Left ventricle myocardium superior (tissue), 1 donor: ENCODE data around the gene WSB2. TPM values are rescaled to one million over a fixed set of nuclear protein-coding genes. Genes with fewer than 3 reads are reported as not detected.

Experiments used
- ATAC-seq: fragments of 200-7000 bp; cut with Tn5 transposase; one replicate; pipeline ENCODE4 v1.9.1; 2020; ENCODE audit warnings: mild to moderate bottlenecking, moderate library complexity
- DNase-seq: peaks from one replicate; pipeline ENCODE4 v3.0.0-alpha.2; 2020
- intact Hi-C: fragments of 100-400 bp; cut with micrococcal nuclease; formaldehyde crosslinking; loops from one replicate; pipeline ENCODE4 v1.11.0; 2022
- total RNA-seq: library from RNA; stranded (reverse); fragmentation: NEBNext Ultra II Directional; extraction: Animal tissue kit (Norgen Biotek cat#: 25700); gene quantifications from one replicate; pipeline ENCODE4 v1.2.1, GENCODE V29; 2021
- donor health status: DM: no; HTN: yes; CAD: no; lungs with severe emphysema.

WSB2 gene
- total RNA-seq, 1 donor from 2014 or later, result 103 TPM

DNA sequence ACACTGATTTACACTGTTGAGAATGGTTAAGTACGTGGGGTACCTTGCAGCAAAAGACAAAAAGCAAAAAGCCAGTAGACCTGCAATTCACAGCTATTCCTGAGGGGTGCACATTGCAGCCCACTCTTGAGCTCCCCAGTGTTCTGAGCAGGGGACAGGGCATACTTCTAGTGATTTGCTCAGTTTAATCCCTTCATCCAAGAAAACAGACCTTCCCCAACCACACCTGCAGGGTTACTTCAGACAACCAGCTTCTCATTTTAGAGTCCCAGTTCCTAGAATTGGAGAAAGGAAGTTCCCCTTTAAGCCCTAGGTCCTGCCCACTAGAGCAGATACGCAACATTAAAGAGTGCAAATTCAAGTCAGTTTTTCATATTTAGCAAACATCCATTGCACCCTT, 3.6 kb upstream of the WSB2 start:
- intact Hi-C loops, result no loop called here
- ATAC-seq (no peak), DNase-seq (no peak)

DNA sequence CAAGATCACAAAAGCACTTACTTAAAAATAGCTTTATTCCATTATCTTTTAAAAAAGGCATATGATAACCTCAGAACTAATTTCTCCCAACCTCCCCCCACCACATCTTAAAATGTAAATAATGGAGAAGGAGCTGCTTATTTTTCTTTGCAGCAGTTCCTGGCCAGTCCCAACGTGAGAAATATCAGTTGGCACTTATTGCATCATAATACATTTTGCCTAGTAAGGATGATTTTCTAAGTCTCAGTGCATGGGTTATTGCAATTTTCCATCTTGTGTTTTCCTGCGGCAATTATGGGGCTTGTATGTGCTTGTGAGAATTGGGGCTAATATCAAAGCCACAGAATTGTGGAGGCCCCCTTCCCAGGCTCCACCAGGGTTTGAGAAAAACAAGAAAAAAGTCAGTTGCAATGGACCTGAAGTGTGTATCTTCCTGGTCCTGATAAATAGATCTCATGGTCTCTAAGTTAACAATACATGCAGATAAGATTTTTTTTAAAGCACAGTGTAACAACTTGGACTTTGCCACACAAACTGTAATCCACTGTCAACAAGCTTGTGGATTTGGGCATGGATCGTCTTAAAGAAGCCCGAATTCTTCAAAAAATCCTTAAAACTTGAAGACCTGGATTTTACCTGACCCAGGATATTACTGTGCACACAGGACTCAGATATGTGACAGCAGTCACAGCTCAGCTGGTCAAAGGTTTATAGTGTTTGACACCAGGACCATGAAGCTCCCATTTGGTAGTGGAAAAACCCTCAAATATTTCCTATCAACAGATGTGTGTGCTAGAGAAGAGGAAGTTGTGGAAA, 2.8 kb upstream of the WSB2 start:
- intact Hi-C loops, result no loop called here
- ATAC-seq (no peak), DNase-seq (no peak)

DNA sequence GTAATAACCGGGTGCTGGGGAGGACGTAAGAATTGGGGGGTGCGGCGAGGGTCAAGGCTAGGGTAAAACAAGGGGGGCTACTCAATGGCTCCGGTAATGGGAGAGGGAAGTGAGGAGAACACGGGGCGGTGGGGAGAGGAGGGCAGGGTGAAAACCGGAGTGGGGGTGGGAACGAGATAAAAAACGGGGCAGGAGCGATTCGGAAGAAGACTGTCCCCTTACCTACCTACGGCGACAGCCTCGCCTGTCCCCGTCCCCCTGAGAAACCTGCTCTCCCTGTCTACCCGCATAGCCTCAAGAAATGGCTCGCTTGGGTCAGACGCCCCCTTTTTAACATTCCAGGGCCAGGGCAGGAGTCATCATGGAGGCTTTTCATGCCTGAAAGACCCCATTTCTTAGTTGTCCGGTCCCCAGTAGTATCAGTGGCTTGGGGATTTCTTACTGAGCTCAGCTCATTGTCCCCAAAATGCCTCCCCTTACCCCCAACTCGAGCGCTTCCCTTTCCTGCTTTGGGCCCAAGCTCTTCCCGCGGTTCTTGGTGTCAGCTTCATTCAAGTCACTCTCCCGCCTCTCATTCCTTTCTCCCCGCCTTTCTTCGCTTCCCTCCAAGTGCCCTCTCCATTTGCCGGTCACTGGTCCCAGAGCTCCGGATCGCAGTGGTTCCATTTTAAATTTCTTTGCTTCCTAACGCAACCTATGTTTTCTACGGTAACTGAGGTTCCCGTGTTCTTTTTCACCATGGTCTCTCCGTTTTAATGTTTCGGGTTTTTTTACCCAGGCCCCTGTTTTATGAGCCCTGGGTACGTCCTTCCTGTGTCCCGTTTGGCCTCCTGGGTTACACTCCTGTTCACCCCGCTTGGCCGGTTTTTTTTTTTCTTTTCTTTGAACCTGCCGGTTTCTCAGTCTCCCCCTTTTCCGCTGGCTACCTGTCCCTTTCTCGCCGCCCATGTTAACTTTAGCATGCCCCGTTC, 1.2 kb upstream of the WSB2 start:
- DNase-seq (no peak), ATAC-seq (peak; percentile 50)
- intact Hi-C loops, result no loop called here

DNA sequence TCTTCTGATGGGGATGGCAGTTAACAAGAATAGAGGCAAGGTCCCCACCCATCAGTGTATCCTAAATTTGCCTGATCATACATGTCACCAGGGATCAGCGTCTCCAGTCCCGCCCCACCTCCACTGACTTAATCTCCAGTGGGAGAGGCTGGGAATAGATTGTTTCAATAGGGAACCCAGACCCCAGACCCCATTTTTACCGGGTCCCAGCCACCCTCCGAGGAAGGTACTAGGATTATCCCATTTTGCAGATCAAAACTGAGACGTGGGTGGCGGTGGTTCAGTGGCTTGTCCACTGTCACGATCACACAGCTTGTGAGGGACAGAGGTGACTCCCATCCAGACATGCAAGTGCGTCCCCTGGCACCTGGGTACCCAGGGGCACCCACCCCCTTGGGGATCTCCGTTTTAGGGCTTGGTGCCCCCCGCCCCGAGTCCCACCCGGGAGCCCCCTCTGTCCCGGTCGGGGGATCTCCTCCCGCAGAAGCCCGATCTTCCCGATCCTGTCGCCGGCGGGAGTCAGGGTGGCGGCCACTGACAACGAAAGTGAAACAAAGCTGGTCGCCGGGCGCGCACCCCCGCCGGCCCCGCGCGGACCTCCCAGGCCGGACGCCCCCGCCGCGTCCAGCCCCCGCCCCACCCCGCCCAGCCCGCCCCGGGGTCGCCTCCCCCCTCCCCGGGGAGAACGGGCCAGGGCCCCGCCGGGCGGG, 523 bp downstream of the WSB2 start:
- intact Hi-C loops, result no loop called here
- DNase-seq, result peak; percentile 79
- ATAC-seq, result peak; percentile 50

DNA sequence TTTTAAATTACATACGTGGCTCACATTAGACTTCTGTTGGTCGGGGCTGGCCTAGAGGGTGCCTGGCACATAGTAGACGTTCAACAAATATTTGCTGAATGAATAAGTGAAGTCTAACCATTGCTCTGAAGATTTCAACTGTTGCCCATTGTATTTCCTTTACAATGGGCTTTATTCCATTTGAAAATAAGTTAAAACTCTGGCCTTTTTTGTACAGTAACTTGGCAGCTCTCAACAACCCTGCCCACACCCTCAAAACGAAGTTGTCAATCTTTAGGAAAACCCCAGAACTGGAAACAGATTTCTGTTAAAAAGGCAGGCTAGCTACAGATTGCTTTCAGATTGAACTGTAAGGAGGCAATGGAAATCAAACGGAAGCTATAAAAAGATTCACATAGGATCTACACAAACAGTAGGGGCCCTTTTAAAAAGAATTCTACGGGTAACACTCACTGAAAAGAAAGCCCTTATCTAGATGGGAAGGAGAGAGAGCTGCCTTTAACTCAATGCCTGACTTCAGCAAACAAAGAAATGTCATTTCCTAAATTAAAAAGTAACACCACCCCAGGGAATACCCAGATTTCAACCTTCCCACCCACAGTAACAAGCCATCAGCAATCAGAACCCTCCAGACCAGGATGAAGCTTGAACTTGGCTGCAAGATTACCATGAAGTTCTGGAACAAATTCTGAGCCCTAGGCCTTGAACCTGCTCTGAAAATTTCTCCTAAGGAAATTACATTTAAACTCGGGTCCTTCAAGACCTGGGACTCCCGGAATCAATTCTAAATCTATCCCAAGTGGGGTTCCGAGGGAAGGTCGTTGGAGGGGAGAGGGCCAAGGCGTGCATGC, 1.4 kb downstream of the WSB2 start:
- intact Hi-C loops, result no loop called here
- no peak for ATAC-seq
- DNase-seq, result no peak

DNA sequence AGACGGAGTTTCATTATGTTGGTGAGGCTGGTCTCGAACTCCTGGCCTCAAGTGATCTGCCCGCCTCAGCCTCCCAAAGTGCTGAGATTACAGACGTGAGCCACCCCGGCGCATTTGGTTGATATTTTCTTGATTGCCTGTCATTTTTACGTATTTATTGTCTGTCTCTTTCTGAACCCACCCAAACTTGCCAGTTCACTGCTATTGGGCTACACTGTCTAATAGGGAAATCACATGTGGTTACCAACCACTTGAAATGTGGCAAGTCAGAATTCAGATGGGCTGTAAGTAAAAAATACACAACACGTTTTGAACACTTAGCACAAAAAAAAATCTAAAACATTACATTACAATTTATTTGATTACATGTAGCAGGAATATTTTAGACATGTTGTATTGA, 2.1 kb downstream of the WSB2 start:
- intact Hi-C loops, result no loop called here
- DNase-seq (no peak), ATAC-seq (no peak)

DNA sequence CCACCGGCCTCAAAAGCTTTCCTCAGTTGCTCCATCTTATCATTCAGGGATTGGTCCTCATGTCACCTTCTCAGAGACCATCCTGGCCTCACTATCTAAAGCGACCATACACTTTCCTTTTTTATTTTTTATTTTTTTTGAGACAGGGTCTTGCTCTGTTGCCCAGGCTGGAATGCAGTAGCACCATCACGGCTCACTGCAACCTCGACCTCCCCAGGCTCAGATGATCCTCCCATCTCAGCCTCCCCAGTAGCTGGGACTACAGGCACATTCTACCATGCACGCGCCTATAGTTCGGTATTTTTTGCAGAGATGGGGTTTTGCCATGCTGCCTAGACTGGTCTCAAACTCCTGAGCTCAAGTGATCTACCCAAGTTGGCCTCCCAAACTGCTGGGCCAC, 2.8 kb downstream of the WSB2 start:
- intact Hi-C loops, result no loop called here
- no peak for DNase-seq
- ATAC-seq, result no peak

DNA sequence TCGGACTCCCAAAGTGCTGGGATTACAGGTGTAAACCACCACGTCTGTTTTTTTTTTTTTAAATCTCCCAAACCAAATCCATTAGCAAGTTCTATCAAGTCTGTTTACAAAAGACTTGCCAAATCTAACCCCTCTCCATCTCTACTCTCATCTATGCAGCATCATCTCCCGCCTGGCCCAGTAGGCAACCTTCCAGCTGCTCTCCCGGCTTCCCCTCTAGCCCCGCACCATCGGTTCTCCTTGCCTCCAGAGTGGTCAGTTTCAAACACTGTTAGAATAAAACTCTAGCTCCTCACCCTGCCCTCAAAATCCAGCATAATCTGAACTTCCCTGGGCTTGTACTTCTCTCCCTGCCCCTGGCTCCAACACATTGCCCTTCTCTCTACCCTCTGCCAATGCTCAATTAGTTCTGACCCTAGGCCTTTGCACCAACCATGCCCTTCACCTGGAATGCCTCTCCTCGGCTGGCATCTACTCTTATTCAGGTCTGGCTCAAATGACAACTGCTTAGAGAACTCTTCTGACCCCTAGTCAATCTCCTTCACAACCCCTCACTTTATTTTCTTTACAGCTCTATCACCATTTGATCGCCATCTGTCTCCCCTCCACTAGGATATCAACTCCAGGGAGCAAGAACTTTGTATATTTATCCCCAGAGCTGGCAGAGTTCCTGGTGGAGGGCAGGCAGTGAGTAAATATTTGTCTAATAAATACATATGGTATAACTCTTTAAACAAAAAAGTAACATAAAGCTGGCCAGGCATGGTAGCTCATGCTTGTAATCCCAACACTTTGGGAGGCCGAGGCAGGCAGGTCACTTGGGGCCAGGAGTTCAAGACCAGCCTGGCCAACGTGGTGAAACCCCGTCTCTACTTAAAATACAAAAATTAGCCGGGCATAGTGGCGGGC, 4.9 kb downstream of the WSB2 start:
- DNase-seq (no peak), ATAC-seq (no peak)
- intact Hi-C loops, result no loop called here

DNA sequence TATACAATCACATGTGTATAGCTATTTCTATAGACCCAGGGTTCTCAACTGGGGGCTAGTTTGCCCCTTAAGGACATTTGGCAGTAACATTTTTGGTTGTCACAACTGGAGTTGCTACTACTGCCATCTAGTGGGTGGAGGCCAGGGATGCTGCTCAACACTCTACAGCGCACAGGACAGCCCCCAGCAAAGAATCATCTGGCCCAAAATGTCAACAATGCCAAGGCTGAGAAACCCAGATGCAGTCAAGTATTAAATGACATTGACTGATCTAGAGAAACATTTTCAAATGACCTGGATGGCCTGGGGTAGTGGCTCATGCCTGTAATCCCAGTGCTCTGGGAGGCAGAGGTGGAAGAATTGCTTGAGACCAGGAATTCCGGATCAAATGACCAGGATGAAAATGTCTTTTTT, 5.8 kb downstream of the WSB2 start:
- intact Hi-C loops, result no loop called here
- no peak for ATAC-seq
- DNase-seq, result no peak

DNA sequence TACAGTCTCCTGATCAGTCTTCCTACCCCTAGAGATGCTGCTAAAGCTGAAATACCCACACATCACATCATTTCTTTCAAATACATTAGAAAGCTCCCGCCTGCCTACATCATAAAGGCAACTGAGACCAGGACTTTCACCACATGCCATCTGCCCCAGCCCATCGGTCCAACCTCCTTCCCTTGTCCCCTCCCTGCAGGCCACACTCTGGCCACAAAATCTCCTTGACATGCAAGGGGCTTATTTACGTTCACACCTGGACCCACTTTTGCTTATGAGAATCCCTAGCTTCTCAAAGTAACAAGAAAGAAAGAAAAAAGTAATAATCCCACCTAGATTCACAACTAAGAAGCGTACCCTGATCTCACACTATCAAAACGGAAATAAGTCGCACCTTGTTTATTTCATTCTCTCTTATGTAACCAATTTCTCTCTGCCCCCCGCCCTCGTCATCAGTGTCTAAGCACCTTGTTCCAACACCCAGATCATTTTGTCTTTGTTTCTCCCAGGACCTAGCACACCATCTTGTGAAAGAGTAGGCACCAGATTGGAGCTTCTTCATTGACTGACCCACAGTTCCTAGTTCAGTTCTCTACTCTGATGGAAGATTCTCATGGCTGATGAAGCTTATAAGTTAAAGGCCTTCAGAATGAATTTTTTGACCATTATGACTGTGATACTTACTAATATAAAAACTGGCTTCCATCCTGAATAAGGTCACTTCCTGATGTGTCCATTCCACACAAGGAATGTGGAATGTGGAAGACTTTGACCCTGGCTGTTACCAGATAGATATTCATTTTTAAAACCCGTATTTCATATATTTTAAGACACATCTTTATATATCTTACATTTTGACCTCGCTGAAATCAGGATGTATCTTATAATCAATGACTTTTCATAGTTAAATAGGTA, 7.7 kb downstream of the WSB2 start:
- intact Hi-C loops, result no loop called here
- no peak for DNase-seq
- ATAC-seq, result no peak

DNA sequence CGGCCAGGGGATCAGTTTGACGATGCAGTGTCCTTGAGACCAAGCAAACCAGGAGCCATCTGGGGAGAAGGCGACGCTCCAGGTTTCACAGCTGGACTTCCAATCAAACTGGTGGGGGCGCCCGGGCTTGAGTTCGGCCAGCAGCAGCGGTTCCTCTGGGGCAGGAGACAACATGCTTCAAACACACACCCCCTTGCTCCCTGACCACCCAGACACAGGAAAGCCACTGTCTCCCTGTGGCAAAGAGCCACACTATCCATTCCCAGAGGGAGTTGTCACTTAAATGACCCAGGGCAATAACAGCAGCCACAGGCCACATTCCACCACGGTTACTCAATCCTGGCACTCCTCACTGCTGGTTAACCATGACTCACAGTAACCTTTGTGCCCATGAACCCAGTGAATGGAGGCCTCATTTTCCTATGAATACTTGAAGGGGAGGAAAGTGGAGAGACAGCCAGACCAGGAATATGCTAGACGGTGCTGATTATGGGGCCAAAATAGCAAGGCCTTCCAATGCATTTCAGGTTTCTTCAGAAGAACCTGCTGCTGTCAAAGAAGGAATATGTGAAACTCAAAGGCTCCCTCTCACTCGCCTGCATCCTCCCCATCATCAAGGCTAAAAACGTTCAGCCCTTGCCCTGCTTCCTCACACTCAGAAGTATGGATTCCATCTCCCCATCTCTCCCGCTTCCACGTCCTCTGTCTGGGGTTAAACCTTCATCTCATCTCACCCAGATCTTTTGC, 8.5 kb downstream of the WSB2 start:
- ATAC-seq (peak; percentile 96), DNase-seq (peak; percentile 75)
- intact Hi-C loops, result no loop called here

DNA sequence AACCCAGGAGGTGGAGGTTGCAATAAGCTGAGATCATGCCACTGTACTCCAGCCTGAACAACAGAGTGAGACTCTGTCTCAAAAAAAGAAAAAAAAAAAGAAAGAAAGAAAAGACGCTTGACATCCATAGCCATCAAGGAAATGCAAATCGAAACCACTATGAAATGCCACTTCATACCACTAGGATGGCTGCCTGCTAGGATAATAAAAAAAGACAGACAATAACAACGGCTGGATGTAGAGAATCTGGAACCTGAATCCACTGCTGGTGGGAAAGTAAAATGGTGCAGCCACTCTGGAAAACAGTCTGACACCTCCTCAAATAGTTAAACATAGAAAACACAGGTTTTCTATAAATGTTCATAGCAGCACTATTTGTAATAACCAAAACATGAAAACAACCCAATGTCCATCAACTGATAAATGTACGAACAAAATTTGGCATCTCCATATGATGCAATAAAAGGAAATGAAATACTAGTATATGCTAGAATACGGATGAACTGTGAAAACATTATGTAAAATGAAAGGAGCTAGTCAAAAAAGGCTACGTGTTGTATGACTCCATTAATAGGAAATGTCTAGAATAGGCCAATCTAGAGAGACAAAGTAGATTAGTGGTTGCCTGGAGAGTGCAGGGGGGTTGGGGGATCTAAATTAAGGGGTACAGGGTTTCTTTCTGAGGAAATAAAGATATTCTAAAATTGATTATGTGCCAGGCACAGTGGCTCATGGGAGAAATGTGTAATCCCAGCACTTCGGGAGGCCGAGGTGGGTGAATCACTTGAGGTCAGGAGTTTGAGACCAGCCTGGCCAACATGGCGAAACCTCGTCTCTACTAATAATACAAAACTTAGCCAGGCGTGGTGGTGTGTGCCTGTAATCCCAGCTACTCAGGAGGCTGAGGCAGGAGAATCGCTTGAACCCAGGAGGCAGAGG, 9.7 kb downstream of the WSB2 start:
- intact Hi-C loops, result no loop called here
- ATAC-seq, result no peak

DNA sequence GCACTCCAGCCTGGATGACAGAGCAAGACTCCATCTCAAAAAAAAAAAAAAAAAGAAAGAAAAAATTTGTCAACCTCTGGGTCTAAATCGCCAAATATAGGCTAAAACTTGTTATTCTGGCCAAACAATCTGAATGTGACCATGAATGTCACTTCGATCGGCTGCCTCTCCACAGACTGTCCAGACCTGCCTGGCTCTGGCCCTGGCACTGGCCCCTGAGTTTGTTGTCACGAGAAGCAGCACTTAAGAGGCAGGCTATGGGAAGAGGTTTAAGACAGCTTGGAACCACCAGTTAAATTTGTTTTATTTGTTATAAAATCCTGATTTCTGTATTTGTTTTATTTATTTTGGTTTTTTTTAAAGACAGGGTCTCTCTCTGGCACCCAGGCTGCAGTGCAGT, 14.5 kb downstream of the WSB2 start:
- DNase-seq, result peak; percentile 43
- intact Hi-C loops, result no loop called here
- peak; percentile 75 for ATAC-seq

More for the DNA sequence above, 9.7 kb downstream of the WSB2 start:
- no peak for DNase-seq

DNA sequence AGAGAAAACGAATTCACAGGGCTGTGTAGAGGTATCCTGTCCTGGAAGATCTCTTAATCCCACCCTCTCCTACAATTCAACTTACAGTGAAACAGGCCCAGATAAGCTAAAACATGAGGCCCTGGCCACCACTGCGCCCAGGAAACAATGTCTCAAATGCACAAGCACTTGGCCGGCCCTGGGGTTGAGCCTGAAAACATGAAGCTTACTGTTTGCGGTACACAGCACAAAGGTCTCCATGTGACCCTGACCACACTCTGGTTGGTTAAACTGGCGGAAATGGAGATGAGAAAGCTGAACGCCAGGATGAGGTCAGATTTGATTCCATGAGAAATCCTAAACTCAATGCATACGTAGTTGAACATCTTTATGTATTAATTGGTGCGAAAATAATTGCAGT, 16.4 kb downstream of the WSB2 start:
- DNase-seq, result no peak
- no peak for ATAC-seq
- intact Hi-C loops, result no loop called here

DNA sequence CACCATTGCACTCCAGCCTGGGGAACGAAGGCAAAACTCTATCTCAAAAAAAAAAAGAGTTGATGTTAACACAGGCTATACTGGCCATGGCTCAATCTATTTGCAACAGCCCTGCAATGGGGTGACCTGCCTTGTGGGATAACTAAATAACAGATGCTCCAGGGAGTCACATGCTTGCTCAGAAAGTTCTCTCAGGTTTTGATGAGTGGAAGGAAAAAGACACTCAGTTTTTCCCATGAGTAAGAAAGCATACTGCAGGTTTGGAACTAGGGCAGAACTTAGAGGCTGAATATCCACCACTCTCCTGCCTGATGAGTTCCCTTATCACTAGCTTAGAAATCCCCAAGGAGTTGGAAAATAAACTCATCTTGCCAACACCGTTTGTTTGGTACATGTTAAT, 16.9 kb downstream of the WSB2 start:
- no peak for DNase-seq
- intact Hi-C loops, result no loop called here
- no peak for ATAC-seq
